Kasumi-1 (cell line): ENCODE results near the gene ARHGAP18.
A peak's percentile ranks its signal among the peaks of the same experiment; 100 is the strongest.

Source experiments
- DNase-seq, 2 experiments: peaks; one replicate each; lab custom pipeline; 2025; lab: John Stamatoyannopoulos, UW

The ARHGAP18 gene

GRCh38 chr6:129719692-129720091 is 9.7 kb upstream of the ARHGAP18 start:
- DNase-seq = no peak

GRCh38 chr6:129717277-129717676 is 7.3 kb upstream of the ARHGAP18 start:
- DNase-seq = no peak

- peak in 1 of 2 experiments; percentile 16 for DNase-seq
Observed at GRCh38 chr6:129713806-129714333, 3.9 kb upstream of the ARHGAP18 start.

DNA sequence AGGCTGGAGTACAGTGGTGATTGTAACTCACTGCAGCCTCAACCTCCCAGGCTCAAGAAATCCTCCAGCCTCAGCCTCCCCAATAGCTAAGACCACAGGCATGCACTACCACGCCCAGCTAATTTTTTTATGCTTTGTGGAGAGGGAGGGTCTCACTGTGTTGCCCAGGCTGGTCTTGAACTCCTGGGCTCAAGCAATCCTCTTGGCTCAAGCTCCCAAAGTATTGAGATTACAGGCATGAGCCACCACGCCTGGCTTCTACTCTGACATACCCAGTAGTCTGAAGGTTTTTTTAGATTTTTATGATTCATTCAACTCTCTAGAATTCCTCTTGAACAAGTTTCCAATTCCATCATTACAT is 1.3 kb upstream of the ARHGAP18 start:
- DNase-seq = no peak

GRCh38 chr6:129710450-129711270 is 683 bp upstream of the ARHGAP18 start:
- DNase-seq = no peak

DNA sequence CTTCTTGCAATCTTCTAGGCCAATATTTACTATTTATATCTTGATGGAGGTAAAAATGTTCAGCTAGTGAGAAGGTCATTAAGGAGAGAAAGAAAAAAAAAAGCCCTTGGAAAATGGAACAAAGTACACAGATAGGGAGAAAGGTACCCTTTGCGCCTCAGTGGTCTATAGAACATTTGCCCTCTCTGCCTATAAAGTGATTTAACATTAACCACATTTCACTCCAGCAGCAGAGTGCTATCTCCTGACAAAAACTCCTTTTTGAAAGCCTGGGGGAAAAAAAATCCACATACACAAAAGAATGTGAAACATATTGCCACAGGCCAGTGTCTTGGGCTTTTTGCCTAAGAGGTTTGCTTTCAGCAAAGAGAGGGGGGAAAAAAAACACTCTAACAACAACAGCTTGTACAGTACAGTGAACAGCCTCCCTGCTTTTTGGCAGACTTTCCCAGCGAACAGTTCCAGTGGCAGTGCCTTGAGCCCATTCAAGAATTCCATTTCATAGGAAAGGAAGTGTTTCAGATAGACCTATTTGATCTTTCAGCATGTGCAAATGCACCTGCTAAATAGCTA is 695 bp downstream of the ARHGAP18 start:
- no peak for DNase-seq

DNA sequence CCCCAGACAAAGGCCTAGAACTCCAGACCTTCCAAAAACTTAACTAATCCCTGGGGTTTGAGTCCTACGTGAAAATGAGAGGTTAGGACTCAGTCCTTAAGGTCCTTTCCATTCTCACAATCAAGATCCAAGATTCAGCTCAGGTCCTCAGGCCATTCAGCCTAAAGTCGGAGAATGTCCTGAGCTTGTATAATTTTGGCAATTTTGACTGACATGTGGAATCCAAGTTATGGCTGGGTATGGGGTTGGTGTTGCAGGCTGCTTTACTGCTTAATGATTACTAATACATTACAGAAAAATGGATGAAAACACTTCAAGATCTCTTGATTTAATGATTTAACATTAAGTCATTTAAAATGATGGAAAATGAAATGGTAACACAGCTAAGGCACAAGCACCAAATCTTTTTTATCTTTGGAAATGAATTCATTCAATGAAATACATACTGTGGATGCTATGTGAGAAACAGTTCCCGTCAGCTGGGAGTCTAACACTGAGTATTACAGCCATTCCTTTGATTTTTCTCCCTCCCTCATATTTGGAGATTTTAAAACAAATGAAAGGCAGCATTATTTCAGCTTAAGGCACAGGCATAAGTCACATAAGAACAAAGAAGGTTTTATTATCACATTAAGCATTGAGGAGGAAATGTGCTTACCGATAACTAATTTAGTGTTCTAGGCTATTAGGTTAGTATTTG is 1.3 kb downstream of the ARHGAP18 start:
- DNase-seq = no peak

GRCh38 chr6:129707882-129708495 is 2.0 kb downstream of the ARHGAP18 start:
- no peak for DNase-seq

- DNase-seq = no peak
Observed at GRCh38 chr6:129707028-129707427, 2.9 kb downstream of the ARHGAP18 start.

DNA sequence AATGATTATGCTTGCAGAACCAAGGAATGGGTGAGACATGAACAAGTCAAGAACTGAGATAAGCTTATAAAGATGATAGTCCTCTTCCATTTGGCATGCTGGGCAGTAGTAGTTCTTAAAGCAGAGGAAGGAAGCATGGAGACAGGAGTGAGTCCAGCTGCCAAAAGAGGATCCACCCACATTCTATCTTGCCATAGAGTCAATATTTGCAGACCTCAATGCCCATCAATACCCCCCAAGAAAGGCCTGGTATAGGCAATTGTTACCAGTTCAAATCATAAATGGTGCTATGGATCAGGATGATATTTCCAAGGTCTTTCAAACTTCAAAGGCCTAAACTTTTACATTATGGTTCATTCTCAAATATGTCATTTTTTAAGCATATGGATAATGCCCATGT is 4.8 kb downstream of the ARHGAP18 start:
- no peak for DNase-seq

GRCh38 chr6:129704708-129705107 is 5.3 kb downstream of the ARHGAP18 start:
- DNase-seq = no peak

DNA sequence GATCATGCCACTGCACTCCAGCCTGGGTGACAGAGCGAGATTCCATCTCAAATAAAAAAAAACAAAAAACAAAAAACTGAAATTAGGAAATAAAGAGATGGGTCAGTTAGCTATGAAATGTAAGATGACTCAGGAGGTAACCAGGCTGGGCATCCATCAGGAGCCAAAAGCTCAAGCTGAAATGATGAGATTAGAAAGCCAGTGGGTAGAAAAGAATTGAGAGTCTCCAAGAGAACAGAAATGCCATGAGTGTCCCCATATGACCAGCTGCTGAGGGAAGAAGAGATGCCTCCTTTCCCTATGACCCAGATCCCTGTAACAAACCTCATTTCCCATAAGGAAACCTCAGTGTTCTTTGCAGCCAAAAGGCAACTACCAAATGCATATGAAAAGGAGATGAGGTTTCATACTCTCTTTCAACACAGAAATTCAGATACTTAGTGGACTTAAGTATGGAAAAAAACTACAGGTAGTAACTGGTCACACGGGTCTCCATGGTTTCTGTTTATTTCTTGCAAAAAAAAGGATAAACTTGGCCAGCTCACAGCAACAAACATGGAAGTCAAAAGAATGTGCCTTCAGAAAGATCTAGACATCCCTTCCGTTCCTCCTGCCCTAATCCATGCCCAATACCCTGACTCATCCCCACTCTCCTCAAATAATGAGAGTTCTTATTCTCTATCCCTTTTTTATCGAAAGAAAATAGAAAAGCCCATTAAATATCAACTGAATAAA is 8.1 kb downstream of the ARHGAP18 start:
- DNase-seq = no peak

DNA sequence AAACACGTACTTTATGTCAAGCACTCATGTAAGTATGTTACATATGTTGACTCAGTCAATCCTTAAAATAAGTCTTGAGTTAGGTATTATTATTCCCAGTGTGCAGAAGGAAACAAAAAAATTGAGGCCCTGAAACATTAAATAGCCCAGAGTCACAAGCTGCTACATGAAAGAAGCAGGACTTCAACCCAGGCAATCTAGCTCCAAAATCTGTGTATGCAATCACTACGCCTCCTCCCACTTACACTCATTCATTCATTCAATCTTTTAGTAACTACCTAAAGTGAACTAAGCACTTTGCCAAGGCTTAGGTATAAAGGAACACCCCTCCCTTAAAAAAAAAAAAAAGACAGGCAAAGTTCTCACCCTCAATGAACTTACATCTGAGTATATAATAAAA is 9.3 kb downstream of the ARHGAP18 start:
- DNase-seq = no peak

- DNase-seq = no peak
Observed at GRCh38 chr6:129699659-129700058, 10.3 kb downstream of the ARHGAP18 start.

DNA sequence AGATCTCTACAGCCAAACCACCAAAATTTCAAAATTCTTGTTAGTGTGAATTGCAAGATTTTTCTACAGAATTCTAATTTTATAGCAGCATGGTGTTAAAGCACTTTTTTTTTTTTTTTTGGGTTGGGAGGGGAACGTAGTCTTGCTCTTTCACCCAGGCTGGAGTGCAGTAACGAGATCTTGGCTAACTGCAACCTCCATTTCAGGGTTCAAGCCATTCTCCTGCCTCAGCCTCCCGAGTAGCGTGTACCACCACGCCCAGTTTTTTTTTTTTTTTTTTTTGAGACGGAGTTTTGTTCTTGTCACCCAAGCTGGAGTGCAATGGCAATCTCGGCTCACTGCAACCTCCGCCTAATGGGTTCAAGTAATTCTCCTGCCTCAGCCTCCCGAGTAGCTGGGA is 11.5 kb downstream of the ARHGAP18 start:
- no peak for DNase-seq

- DNase-seq = no peak
Observed at GRCh38 chr6:129697788-129698187, 12.2 kb downstream of the ARHGAP18 start.

GRCh38 chr6:129696843-129697242 is 13.1 kb downstream of the ARHGAP18 start:
- no peak for DNase-seq

- no peak for DNase-seq
Observed at GRCh38 chr6:129696028-129696418, 14.0 kb downstream of the ARHGAP18 start.

DNA sequence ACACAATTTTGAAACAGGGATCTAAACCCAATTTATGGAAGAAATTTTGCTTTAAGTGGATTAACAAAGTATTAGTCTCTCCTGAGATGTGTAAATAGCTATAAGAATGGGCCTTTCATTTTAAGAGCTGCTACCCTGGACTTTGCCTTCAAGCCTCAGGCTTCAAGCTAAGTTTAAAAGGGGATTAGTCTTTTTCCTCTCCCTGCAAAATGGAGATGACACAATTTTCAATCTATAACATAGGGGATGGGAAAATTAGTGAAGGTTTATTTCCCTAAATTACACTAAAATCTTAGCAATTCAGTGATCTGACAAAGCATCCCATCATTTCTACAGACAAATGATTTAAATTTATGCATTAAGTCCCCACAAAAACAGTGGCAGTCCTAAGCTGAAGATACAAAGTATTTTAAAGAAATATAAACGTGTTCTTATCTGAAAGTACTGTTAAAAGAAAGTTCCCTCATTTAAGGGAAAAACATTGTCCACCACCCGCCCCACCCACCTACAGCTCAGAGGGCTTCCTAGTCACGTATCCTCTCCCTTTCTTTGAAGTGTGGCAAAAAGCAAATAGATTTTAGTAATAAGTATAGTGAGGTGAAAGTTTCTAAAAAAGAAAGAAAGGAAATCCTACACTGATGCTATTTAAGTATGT is 14.5 kb downstream of the ARHGAP18 start:
- DNase-seq = no peak

DNA sequence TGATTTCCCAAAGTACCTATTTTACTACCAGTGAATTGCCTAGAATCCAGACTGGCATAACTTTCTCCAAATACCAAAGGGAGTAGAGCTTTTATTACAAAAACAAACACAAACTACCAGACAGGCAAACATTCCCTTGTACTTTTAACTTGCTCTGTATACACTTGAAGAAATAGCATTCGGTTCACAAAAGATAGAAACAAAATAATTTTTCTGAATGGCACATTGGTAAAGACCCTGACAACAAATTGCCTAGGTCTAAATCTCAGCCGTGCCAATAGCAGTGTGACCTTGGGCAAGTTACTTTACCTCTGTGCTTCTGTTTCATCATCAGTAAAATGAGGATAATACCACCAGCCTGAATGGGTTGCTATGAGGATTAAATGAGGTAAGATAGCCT is 15.9 kb downstream of the ARHGAP18 start:
- no peak for DNase-seq

GRCh38 chr6:129692467-129692866 is 17.5 kb downstream of the ARHGAP18 start:
- DNase-seq = no peak
